Spleen (tissue), 7 donors: Measurements from ENCODE around the gene WDR26.

Experiments used
- POLR2A ChIP-seq, 3 donors: fragments of 450-650 bp; IDR thresholded peaks; one replicate each; pipeline ENCODE4 v1.5.1; 2017; ENCODE audit warnings: antibody characterized with exemption in 3 of 3, mild to moderate bottlenecking in 1 of 3
- TF ChIP-seq, protein P1 (sequence below), 11 experiments: fragments of 200-600 bp in 7 of 11; fragments of 450-650 bp in 4 of 11; sonication (generic) in 4 of 11; IDR thresholded peaks in 8 of 11; conservative IDR thresholded peaks in 3 of 11; 1 replicate in 7 of 11; 2 replicates in 4 of 11; pipeline versions ENCODE4 v1.4.0 to v1.8.0; 2016 to 2021; ENCODE audit warnings: antibody characterized with exemption in 11 of 11, inconsistent platforms in 4 of 11, mild to moderate bottlenecking in 1 of 11
- donor health status: DM: no; HTN: no; CAD: no; lungs with moderate emphysema.
- donor health status: DM: no; HTN: no; CAD: no.
- donor health status: DM: no; HTN: no; CAD: no.

DNA sequence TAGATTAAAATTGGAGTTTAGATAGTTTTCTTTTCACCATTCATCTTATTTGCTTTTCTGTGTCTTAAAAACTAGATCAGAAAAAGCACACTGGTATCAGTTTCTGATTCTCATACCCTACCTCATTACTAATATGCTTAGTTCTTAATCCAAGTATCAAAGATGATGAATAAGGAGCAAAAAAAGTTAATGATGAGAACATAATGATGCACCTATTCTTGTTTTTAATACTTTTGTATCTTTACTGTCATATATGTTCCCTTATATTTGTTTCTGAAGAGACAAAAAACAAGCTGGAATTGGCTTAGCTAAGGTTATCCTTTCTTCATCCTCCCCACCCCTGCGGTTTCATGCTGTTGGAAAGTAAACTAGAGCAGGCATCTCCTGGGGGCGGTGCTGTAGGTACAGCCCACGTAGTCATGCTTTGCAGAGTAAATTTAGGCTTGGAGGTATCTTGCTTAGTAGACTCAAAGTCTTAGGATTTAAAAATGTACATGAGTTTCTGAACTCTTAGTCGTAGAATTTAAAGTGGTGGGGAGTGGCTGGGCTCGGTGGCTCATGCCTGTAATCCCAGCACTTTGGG lies 61.5 kb downstream of the WDR26 start:
- TF ChIP-seq, protein P1, sequence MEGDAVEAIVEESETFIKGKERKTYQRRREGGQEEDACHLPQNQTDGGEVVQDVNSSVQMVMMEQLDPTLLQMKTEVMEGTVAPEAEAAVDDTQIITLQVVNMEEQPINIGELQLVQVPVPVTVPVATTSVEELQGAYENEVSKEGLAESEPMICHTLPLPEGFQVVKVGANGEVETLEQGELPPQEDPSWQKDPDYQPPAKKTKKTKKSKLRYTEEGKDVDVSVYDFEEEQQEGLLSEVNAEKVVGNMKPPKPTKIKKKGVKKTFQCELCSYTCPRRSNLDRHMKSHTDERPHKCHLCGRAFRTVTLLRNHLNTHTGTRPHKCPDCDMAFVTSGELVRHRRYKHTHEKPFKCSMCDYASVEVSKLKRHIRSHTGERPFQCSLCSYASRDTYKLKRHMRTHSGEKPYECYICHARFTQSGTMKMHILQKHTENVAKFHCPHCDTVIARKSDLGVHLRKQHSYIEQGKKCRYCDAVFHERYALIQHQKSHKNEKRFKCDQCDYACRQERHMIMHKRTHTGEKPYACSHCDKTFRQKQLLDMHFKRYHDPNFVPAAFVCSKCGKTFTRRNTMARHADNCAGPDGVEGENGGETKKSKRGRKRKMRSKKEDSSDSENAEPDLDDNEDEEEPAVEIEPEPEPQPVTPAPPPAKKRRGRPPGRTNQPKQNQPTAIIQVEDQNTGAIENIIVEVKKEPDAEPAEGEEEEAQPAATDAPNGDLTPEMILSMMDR (IDR thresholded peaks at IDR 0.05 in 8 of 11, conservative IDR thresholded peaks at IDR 0.05 in 3 of 11), result no peak
- no peak for TF ChIP-seq POLR2A (IDR thresholded peaks at IDR 0.05)
